Activated CD8-positive, alpha-beta memory T cell treated with anti-CD3 and anti-CD28 coated beads, Interleukin-2, amount 10 ng/mL, durations not matched to agents 7 days and 5 days (primary cell): ENCODE data around the gene LEFTY2. TPM values are rescaled to one million over a fixed set of nuclear protein-coding genes. Genes with fewer than 3 reads are reported as not detected.

Source experiments
- ATAC-seq: fragments of 150-1000 bp; cut with Tn5 transposase; one replicate; pipeline ENCODE4 v1.10.0; 2021; ENCODE audit warnings: moderate library complexity
- CTCF ChIA-PET: fragments of 350-600 bp; sonication (Branson Sonifier 250); formaldehyde crosslinking; loops from one replicate; lab custom pipeline; 2021; ENCODE audit warnings: antibody characterized with exemption; lab: Charles Lee
- DNase-seq: peaks from one replicate; pipeline ENCODE4 v3.0.0-alpha.2; 2020
- H3K27ac Mint-ChIP-seq: one replicate; pipeline ENCODE4 v1.8.0; 2021; ENCODE audit warnings: mild to moderate bottlenecking, mixed read lengths
- H3K27me3 Mint-ChIP-seq: one replicate; pipeline ENCODE4 v1.8.0; 2021; ENCODE audit warnings: mixed read lengths
- H3K36me3 Mint-ChIP-seq: one replicate; pipeline ENCODE4 v1.8.0; 2021; ENCODE audit warnings: mild to moderate bottlenecking, mixed read lengths
- H3K4me1 Mint-ChIP-seq: one replicate; pipeline ENCODE4 v1.8.0; 2021; ENCODE audit warnings: mixed read lengths
- H3K4me3 Mint-ChIP-seq: one replicate; pipeline ENCODE4 v1.8.0; 2021; ENCODE audit warnings: mild to moderate bottlenecking, moderate library complexity, mixed read lengths
- H3K9me3 Mint-ChIP-seq: one replicate; pipeline ENCODE4 v1.8.0; 2022; ENCODE audit warnings: low read depth, mixed read lengths
- total RNA-seq, 2 experiments: library from RNA; stranded (reverse); gene quantifications; one replicate each; pipeline ENCODE4 v1.2.3, GENCODE V29; 2021

Gene LEFTY2
- total RNA-seq, 2 experiments from 2014 or later: not detected

DNA sequence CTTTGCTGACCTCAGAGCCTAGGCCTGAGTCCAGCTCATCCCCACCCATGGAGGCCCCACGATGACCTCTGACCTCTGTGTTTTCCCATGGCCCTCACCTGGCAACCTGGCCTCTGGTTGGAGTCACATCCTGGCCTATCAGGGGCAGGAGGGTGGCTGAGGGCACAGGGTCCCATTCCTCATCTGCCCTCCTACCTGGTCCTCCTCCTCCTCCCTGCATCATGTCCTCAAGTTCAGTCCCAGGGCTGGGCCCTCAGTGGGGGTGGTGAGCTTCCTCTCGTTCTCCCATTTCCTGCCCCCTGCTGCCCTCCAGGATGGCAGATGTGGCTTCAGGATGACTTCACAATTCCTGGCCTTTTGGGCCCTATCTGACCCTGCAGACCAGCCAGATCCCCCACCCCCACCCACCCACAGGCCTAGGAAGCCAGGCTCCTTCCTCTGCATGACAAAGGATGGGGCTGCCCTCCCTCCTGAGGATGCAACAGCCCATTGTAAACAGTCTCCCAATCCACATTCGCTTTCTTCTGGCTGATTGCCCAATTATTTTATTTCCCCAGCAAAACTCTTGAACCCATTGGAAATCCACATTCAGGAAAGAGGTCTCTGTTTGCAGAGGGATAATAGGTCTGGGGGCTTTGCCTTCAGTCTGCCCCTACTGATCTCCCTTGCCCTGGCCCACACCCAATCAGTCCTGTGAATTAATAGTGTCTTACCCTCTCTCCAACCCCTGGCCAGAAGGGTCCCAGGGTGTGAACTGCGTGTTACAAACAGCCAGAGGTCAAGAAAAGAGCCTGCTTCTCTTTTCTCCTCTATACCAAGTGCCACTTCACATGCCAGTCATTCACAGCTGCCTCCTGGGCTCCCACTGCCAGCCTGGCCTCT lies 41.7 kb downstream of the LEFTY2 start:
- Mint-ChIP-seq H3K27ac (no peak overlapping the region), H3K27me3 (peaks cover 29% of the 10 kb centered on the region), H3K4me3 (no peak overlapping the region), H3K36me3 (no peaks in the 10 kb centered on the region), H3K4me1 (peaks cover 29% of the 10 kb centered on the region), H3K9me3 (no peaks in the 10 kb centered on the region)
- CTCF ChIA-PET: interaction anchor here (1.1 to 3.0 kb wide), 3 partner anchors 12 to 22 kb away, joined by 4 to 21 read pairs (median 12); partner anchors contain the start of gene TMEM63A
- ATAC-seq (no peak), DNase-seq (no peak)

GRCh38 chr1:225897595-225898514 lies 43.2 kb downstream of the LEFTY2 start:
- H3K27ac Mint-ChIP-seq: peak overlapping the region; percentile 8
- no peak for ATAC-seq
- CTCF ChIA-PET: interaction anchor here (0.8 to 3.0 kb wide), 10 partner anchors 11 to 423 kb away, joined by 3 to 21 read pairs (median 4); partner anchors contain the start of gene TMEM63A
- peaks cover 29% of the 10 kb centered on the region for H3K4me1 Mint-ChIP-seq
- H3K36me3 Mint-ChIP-seq: no peaks in the 10 kb centered on the region
- H3K4me3 Mint-ChIP-seq: peak overlapping the region; percentile 22
- peaks cover 30% of the 10 kb centered on the region for H3K27me3 Mint-ChIP-seq
- no peak for DNase-seq
- H3K9me3 Mint-ChIP-seq: no peaks in the 10 kb centered on the region

DNA sequence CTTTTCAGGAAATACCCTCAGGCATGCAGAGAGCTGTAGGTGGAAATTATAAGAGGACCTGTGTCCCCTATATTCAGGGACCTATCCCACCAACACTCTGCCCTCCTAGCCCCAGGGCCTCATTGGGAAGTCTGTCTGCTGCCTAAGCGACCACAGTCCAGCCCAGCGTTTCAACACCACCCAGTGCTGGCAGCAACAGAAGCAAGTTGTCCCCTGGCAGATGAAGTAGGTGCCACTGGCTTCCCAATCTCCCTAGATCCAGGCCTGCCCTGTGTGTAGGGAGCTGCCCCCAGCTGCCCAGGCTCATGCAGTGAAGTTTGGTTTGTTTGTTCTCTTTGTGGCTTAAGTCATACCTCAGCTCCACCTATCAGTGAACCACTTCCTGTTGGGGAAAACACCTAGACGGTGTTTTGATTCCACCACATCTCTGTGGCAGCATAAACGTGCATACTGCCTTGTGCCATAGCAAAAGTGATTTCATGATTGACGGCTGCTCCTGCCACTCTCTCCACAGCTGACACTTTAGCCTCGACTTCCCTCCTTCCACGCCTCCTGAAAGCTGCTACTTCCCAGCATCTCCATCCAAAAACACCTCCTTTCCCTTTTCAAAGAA lies 44.0 kb downstream of the LEFTY2 start:
- Mint-ChIP-seq H3K9me3 (no peaks in the 10 kb centered on the region), H3K4me3 (peak overlapping the region; percentile 22), H3K36me3 (no peaks in the 10 kb centered on the region), H3K27me3 (peaks cover 24% of the 10 kb centered on the region), H3K4me1 (peaks cover 29% of the 10 kb centered on the region), H3K27ac (peak overlapping the region; percentile 29)
- CTCF ChIA-PET: interaction anchor here (0.8 to 2.5 kb wide), 8 partner anchors 10 to 422 kb away, joined by 3 to 21 read pairs (median 4); partner anchors contain the start of gene TMEM63A
- DNase-seq (peak; percentile 89), ATAC-seq (peak; percentile 96)

DNA sequence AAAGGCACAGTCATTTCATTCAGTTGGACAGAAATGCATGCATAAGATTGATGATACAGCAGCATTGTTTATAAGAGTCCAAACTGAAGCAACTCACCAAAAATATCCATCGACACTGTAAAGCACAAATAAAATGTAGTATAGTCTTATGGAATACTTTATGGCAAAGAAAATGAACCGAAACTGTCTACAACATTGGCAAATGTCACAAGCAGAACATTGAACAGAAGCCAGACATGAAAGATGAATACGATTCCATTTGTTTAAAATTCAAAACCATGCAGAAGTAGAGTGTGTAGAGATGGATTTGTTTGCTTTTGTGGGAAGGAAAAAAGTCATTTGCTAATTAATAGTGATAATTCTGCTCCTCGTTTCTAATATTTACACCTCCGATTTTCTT lies 44.5 kb downstream of the LEFTY2 start:
- H3K27me3 Mint-ChIP-seq: peaks cover 24% of the 10 kb centered on the region
- CTCF ChIA-PET: interaction anchor here (1.2 to 2.5 kb wide), 3 partner anchors 11 to 81 kb away, joined by 3 to 21 read pairs (median 4); partner anchors contain the start of gene TMEM63A
- H3K27ac Mint-ChIP-seq: no peak overlapping the region
- peak overlapping the region; percentile 22 for H3K4me3 Mint-ChIP-seq
- H3K9me3 Mint-ChIP-seq: no peaks in the 10 kb centered on the region
- H3K4me1 Mint-ChIP-seq: peaks cover 29% of the 10 kb centered on the region
- ATAC-seq (no peak), DNase-seq (no peak)
- H3K36me3 Mint-ChIP-seq: no peaks in the 10 kb centered on the region

- DNase-seq (no peak), ATAC-seq (no peak)
- Mint-ChIP-seq H3K4me3 (no peak overlapping the region), H3K4me1 (peaks cover 13% of the 10 kb centered on the region), H3K9me3 (no peaks in the 10 kb centered on the region), H3K36me3 (no peaks in the 10 kb centered on the region), H3K27me3 (peaks cover 12% of the 10 kb centered on the region), H3K27ac (no peak overlapping the region)
- CTCF ChIA-PET: interaction anchor here (1.9 kb wide), 1 partner anchor 10 kb away, joined by 7 read pairs; the partner anchor contains the start of gene TMEM63A
These were observed 48.7 kb downstream of the LEFTY2 start for GRCh38 chr1:225892307-225892706.

DNA sequence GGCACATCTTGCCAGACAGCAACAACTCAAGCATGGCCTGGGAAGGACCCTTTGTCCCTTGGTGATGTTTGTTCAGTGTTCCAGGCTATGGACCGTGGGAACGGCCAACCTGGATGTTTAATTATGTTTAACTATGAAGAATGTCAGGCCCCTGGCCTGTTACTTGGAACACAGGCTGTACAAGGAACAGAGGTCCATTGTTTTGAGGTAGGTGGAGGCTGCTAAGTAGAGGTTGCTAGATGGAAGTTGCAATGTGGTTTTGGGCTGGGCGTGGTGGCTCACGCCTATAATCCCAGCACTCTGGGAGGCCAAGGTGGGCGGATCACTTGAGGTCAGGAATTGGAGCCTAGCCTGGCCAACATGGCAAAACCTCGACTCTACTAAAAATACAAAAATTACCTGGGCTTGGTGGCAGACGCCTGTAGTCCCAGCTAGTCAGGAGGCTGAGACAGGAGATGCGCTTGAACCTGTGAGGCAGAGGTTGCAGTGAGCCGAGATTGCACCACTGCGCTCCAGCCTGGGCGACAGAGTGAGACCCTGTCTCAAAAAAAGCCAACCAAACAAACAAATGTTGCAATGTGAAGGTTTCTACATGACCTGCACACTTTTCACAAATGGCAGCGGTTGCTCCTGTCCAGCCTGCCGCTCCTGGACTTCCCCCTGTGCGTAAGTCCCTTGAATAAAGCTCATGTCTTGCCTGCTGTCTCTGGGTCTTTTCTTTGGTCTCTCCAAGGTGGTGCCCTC lies 49.6 kb downstream of the LEFTY2 start:
- H3K27ac Mint-ChIP-seq: no peak overlapping the region

DNA sequence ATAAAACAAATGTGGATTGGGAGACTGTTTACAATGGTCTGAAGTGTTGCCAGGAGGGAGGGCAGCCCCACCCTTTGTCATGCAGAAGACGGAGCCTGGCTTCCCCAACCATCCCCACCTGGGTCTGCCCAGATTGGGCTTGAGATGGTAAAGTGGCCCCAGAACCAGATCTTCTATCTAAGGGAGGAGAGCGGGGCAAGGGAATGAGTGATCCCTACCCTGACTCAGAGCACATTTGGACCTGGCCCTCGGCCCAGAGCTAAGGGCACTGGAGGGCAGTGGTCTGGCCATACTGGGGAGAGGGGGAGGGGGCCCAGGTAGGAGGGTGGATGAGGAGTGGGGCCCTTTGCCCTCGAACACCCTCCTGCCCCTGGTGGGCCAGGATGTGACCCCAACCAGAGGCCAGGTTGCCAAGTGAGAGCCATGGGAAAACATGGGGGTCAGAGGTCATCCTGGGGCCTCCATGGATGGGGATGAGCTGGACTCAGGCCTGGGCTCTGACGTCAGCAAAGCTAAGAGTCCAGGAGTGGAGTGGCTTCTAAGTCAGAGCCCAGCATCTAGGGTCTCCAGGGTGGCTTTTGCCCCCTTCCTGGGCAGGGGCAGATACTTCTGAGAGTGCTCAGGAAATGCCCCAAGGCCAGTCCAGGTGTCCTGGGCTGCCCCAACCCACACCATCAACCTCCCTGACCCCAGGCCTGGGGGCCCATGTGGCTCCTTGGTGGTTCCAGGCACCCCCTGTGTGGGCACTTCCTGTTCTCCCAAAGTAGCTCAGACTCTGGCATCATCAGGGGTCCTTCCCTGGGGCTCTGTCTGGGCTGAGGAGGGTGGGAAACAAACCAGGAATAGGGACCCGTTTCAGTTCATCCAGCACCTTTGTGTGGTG lies 50.4 kb downstream of the LEFTY2 start:
- H3K27me3 Mint-ChIP-seq: peaks cover 10% of the 10 kb centered on the region

More for the DNA sequence above, 49.6 kb downstream of the LEFTY2 start:
- Mint-ChIP-seq H3K4me3 (no peak overlapping the region), H3K36me3 (no peaks in the 10 kb centered on the region), H3K4me1 (peaks cover 4% of the 10 kb centered on the region), H3K9me3 (no peaks in the 10 kb centered on the region), H3K27me3 (peaks cover 10% of the 10 kb centered on the region)
- DNase-seq (no peak), ATAC-seq (no peak)
- CTCF ChIA-PET: interaction anchor here (1.9 kb wide), 1 partner anchor 9 kb away, joined by 7 read pairs; the partner anchor contains the start of gene TMEM63A

GRCh38 chr1:225889743-225890142 lies 51.3 kb downstream of the LEFTY2 start:
- no peaks in the 10 kb centered on the region for H3K9me3 Mint-ChIP-seq
- H3K27ac Mint-ChIP-seq: no peak overlapping the region
- H3K4me1 Mint-ChIP-seq: no peaks in the 10 kb centered on the region
- peaks cover 10% of the 10 kb centered on the region for H3K27me3 Mint-ChIP-seq
- DNase-seq (no peak), ATAC-seq (no peak)
- H3K36me3 Mint-ChIP-seq: no peaks in the 10 kb centered on the region
- CTCF ChIA-PET: interaction anchor here (1.0 to 1.1 kb wide), 2 partner anchors 9 to 13 kb away, joined by 3 to 5 read pairs; no protein-coding TSS in a partner anchor
- H3K4me3 Mint-ChIP-seq: no peak overlapping the region

More for the DNA sequence above, 50.4 kb downstream of the LEFTY2 start:
- DNase-seq (no peak), ATAC-seq (no peak)
- no peak overlapping the region for H3K27ac Mint-ChIP-seq
- CTCF ChIA-PET: interaction anchor here (1.9 kb wide), 1 partner anchor 8 kb away, joined by 7 read pairs; the partner anchor contains the start of gene TMEM63A
- H3K36me3 Mint-ChIP-seq: no peaks in the 10 kb centered on the region
- H3K4me3 Mint-ChIP-seq: no peak overlapping the region
- H3K9me3 Mint-ChIP-seq: no peaks in the 10 kb centered on the region
- no peaks in the 10 kb centered on the region for H3K4me1 Mint-ChIP-seq

- CTCF ChIA-PET: interaction anchor here (1.0 to 1.1 kb wide), 2 partner anchors 8 to 12 kb away, joined by 3 to 5 read pairs; no protein-coding TSS in a partner anchor
- peaks cover 6% of the 10 kb centered on the region for H3K27me3 Mint-ChIP-seq
- no peak within 1 kb of the TSS for H3K4me3 Mint-ChIP-seq
- DNase-seq (no peak), ATAC-seq (no peak)
- H3K36me3 Mint-ChIP-seq: no peaks in the 10 kb centered on the region
- H3K27ac Mint-ChIP-seq: no peak within 1 kb of the TSS
- no peaks in the 10 kb centered on the region for H3K9me3 Mint-ChIP-seq
- H3K4me1 Mint-ChIP-seq: no peaks in the 10 kb centered on the region
These were observed 52.0 kb downstream of the LEFTY2 start, which contains the start of gene LEFTY1 for GRCh38 chr1:225888898-225889601. LEFTY1 (minus strand) TSS chr1:225889146; CDS start chr1:225889066, 80 bp downstream.

- DNase-seq (no peak), ATAC-seq (no peak)
- H3K4me3 Mint-ChIP-seq: no peak overlapping the region
- H3K36me3 Mint-ChIP-seq: no peaks in the 10 kb centered on the region
- H3K27ac Mint-ChIP-seq: no peak overlapping the region
- H3K9me3 Mint-ChIP-seq: no peaks in the 10 kb centered on the region
- H3K27me3 Mint-ChIP-seq: peaks cover 5% of the 10 kb centered on the region
- H3K4me1 Mint-ChIP-seq: peaks cover 5% of the 10 kb centered on the region
- CTCF ChIA-PET: interaction anchor here (1.0 to 1.1 kb wide), 2 partner anchors 7 to 11 kb away, joined by 3 to 5 read pairs; no protein-coding TSS in a partner anchor
These were observed 52.6 kb downstream of the LEFTY2 start for GRCh38 chr1:225888289-225888897.
